Myocyte (in vitro differentiated cells): ENCODE data around the gene LRRC32. TPM values are rescaled to one million over a fixed set of nuclear protein-coding genes. Genes with fewer than 3 reads are reported as not detected.
"Not testable (repeated sequence)": the region's sequence is repeated elsewhere in the genome, so short reads cannot be mapped to it uniquely, and the experiment has no call there.

Experiments used
- DNase-seq: peaks from one replicate; pipeline ENCODE4 v3.0.0-alpha.2; 2012; ENCODE audit warnings: low read depth
- total RNA-seq: library from RNA; depleted of rRNA; stranded (reverse); fragments of >200 nt; gene quantifications from 2 replicates; pipeline ENCODE4 v1.2.3, GENCODE V29; 2014

Gene LRRC32
- total RNA-seq, 1 donor from 2014 or later: 0.16 TPM

- DNase-seq: no peak
Measured at GRCh38 chr11:76653012-76653673, 17.4 kb downstream of the LRRC32 start.

- DNase-seq: no peak
Measured at GRCh38 chr11:76649851-76650372, 20.6 kb downstream of the LRRC32 start.

GRCh38 chr11:76649011-76649410, 21.5 kb downstream of the LRRC32 start:
- no peak for DNase-seq

GRCh38 chr11:76648061-76648460, 22.5 kb downstream of the LRRC32 start:
- no peak for DNase-seq

- DNase-seq: no peak
Measured at GRCh38 chr11:76646882-76647534, 23.5 kb downstream of the LRRC32 start.

GRCh38 chr11:76644591-76644990, 26.0 kb downstream of the LRRC32 start:
- DNase-seq: no peak

- DNase-seq: not testable (repeated sequence)
Measured at GRCh38 chr11:76643711-76644110, 26.8 kb downstream of the LRRC32 start.

GRCh38 chr11:76642341-76642740, 28.2 kb downstream of the LRRC32 start:
- DNase-seq: no peak

- no peak for DNase-seq
Measured at GRCh38 chr11:76641905-76642304, 28.6 kb downstream of the LRRC32 start.

- no peak for DNase-seq
Measured at GRCh38 chr11:76640501-76640900, 30.0 kb downstream of the LRRC32 start.

- DNase-seq: no peak
Measured at GRCh38 chr11:76639621-76640020, 30.9 kb downstream of the LRRC32 start.

GRCh38 chr11:76638270-76639197, 32.0 kb downstream of the LRRC32 start:
- no peak for DNase-seq

GRCh38 chr11:76637491-76638269, 32.9 kb downstream of the LRRC32 start:
- DNase-seq: no peak

GRCh38 chr11:76636826-76637460, 33.6 kb downstream of the LRRC32 start:
- DNase-seq: no peak

GRCh38 chr11:76635991-76636738, 34.4 kb downstream of the LRRC32 start:
- DNase-seq: no peak

- DNase-seq: no peak
Measured at GRCh38 chr11:76634886-76635285, 35.7 kb downstream of the LRRC32 start.

- no peak for DNase-seq
Measured at GRCh38 chr11:76632492-76632891, 38.1 kb downstream of the LRRC32 start.

- DNase-seq: no peak
Measured at GRCh38 chr11:76631566-76632308, 38.8 kb downstream of the LRRC32 start.
